VCaP (cell line): ENCODE measurements around the gene TCF7L1.

Experiments used
- H3K27ac ChIP-seq: fragments of 450-650 bp; 2 replicates; pipeline ENCODE4 v1.5.1; 2017
- CTCF ChIP-seq: fragments of 450-650 bp; conservative IDR thresholded peaks from 2 replicates; pipeline ENCODE4 v1.5.1; 2017; ENCODE audit warnings: mild to moderate bottlenecking, moderate library complexity

Gene TCF7L1

GRCh38 chr2:85257359-85257969 lies 124.3 kb downstream of the TCF7L1 start:
- H3K27ac ChIP-seq: no peak overlapping the region

DNA sequence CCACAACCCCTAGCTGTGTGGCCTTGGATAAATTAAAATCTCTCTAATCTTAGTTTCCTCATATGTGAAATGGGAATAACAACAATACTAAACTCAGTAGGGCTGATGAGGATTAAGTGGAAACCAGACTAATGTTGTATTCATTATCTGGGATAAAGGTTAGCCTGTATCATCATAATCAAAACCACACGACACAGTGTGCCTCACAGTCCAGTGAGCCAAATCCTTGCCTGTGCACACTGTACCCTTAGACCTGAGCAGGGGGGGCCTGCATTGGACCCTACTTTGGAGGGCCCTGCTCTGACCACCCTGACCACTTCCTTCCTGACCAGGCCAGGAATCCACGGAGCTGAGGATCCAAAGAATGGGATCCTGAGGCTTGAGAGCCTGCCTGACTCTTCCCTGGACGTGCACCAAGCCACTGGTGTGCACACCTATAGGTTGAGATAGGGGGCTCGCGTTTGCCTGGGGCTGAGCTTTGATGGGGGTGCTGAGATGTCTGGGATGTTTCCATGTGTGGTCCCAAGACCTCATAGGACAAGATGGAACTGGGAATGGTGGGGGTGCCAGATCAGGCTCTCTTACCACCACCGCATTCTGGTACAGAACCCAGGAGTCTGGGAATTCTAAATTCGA lies 124.9 kb downstream of the TCF7L1 start:
- TF ChIP-seq CTCF: no peak
- no peak overlapping the region for H3K27ac ChIP-seq

More at GRCh38 chr2:85257359-85257969, 124.3 kb downstream of the TCF7L1 start:
- TF ChIP-seq CTCF: no peak

- no peak overlapping the region for H3K27ac ChIP-seq
- no peak for TF ChIP-seq CTCF
These were observed 126.0 kb downstream of the TCF7L1 start for GRCh38 chr2:85259101-85259590.

DNA sequence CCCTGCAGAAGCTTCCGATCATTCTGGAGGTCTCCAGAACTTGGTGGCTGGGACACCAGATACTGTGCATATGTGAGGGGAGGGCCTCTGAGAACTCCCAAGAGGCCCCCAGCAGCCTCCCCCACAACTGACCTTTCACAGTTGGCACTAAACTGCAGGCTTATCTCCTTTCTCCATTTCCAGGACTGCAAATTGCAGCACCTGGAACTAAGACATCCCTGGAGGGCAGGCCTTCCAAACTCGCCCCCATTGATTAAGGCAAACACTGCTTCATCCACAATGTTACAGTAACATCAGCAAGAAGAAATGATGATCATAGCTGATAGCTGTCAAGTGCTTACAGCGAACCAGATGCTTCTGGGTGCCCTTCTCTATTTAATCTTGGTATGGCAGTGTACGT lies 126.7 kb downstream of the TCF7L1 start:
- H3K27ac ChIP-seq: no peak overlapping the region
- no peak for TF ChIP-seq CTCF

DNA sequence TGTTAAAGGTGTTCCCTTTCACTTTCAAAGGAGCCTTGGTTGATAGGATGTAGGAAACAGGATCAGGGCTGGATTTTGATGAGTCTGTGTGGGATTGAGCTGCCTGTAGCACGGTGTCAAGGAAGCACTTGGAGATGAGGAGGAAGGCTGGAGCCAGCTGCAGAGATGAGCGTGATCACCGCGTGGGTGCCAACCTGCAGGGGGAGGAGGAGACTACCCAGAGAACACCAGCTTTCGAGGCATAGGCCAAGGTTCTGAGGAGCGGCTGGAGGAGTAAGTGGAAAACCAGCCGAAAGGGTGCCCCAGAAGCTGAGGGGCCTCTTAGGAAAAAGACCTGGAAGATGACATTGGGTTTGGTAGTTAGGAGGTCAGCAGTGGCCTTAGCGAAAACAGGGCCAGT lies 130.4 kb downstream of the TCF7L1 start:
- TF ChIP-seq CTCF: no peak

GRCh38 chr2:85264471-85264870 lies 131.3 kb downstream of the TCF7L1 start:
- TF ChIP-seq CTCF: no peak
- no peak overlapping the region for H3K27ac ChIP-seq

More for the DNA sequence above, 130.4 kb downstream of the TCF7L1 start:
- no peak overlapping the region for H3K27ac ChIP-seq

DNA sequence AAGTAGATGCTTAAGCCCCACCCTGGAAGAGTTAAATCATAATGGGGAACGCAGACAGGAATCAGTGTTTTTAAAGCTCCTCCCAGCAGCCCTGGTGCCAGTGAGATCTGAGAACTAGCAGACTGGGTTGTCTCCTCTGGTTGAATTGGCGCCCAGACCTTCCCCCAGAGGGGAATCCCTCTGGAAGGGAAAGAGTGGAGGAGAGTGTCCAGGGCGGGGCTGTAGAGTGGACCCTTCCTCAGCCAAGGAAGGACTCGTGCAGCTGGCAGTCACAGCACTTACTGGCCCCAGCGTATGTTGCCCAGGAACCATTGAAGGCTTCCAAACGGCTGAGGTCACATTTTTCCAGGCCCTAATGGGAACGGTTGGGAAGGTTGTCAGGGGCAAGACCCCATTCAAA lies 132.1 kb downstream of the TCF7L1 start:
- TF ChIP-seq CTCF: no peak
- H3K27ac ChIP-seq: no peak overlapping the region
